Measurements from ENCODE around the gene LRP6. TPM values are rescaled to one million over a fixed set of nuclear protein-coding genes. Genes with fewer than 3 reads are reported as not detected.

Gene LRP6
- total and polyA plus RNA-seq, 4 donors: 9.4 to 125 (median 26.8) TPM

- WGBS, 2 donors: 54 to 57% methylated on average over 6 of the region's 6 CpGs
- peaks cover 0 to 8% (median 1%) of the 10 kb centered on the region in 4 donors for H3K36me3 ChIP-seq (ENCODE audit: control insufficient read depth in 4 of 4, insufficient read depth in 4 of 4, low read length in 4 of 4)
- no peak for TF ChIP-seq CTCF (IDR thresholded peaks at IDR 0.05; ENCODE audit: control extremely low read depth, extremely low read depth)
- DNase-seq (peak in 1 of 3 donors; percentile 58), ATAC-seq (ENCODE audit: insufficient read depth, low FRiP score) (no peak)
- peaks cover 5 to 26% (median 8%) of the 10 kb centered on the region in 5 donors for H3K4me1 ChIP-seq (ENCODE audit: control insufficient read depth in 5 of 5, insufficient read depth in 5 of 5, low read length in 5 of 5)
- H3K9ac ChIP-seq (ENCODE audit: insufficient read depth in 1 of 2, low read length in 2 of 2): no peak overlapping the region
- peak overlapping the region in 1 of 2 donors; percentile 28 for H3K27ac ChIP-seq (ENCODE audit: low read depth in 1 of 2, low read length in 1 of 2)
- H3K27me3 ChIP-seq (ENCODE audit: control insufficient read depth in 3 of 3, insufficient read depth in 3 of 3, low read length in 2 of 3): no peaks in the 10 kb centered on the region
- peaks cover 0 to 2% (median 0%) of the 10 kb centered on the region in 4 donors for H3K9me3 ChIP-seq (ENCODE audit: control insufficient read depth in 4 of 4, insufficient read depth in 3 of 4, low read length in 3 of 4)
- no peak overlapping the region for H3K4me3 ChIP-seq
These were observed 167.7 kb downstream of the LRP6 start for GRCh38 chr12:12099102-12099501.

- DNase-seq (no peak), ATAC-seq (ENCODE audit: insufficient read depth, low FRiP score) (no peak)
- H3K36me3 ChIP-seq (ENCODE audit: control insufficient read depth in 4 of 4, insufficient read depth in 4 of 4, low read length in 4 of 4): peaks cover 0 to 8% (median under 1%) of the 10 kb centered on the region in 4 donors
- WGBS, 2 donors: 83 to 87% methylated on average over 3 of the region's 3 CpGs
- H3K4me3 ChIP-seq: no peak overlapping the region
- no peaks in the 10 kb centered on the region for H3K27me3 ChIP-seq (ENCODE audit: control insufficient read depth in 3 of 3, insufficient read depth in 3 of 3, low read length in 2 of 3)
- H3K4me1 ChIP-seq (ENCODE audit: control insufficient read depth in 5 of 5, insufficient read depth in 5 of 5, low read length in 5 of 5): peaks cover 5 to 27% (median 8%) of the 10 kb centered on the region in 5 donors
- no peak overlapping the region for H3K9ac ChIP-seq (ENCODE audit: insufficient read depth in 1 of 2, low read length in 2 of 2)
- peak overlapping the region in 1 of 2 donors; percentile 30 for H3K27ac ChIP-seq (ENCODE audit: low read depth in 1 of 2, low read length in 1 of 2)
- peaks cover 0 to under 1% (median 0%) of the 10 kb centered on the region in 4 donors for H3K9me3 ChIP-seq (ENCODE audit: control insufficient read depth in 4 of 4, insufficient read depth in 3 of 4, low read length in 3 of 4)
- no peak for TF ChIP-seq CTCF (IDR thresholded peaks at IDR 0.05; ENCODE audit: control extremely low read depth, extremely low read depth)
These were observed 168.2 kb downstream of the LRP6 start for GRCh38 chr12:12098691-12099015.

- TF ChIP-seq CTCF (IDR thresholded peaks at IDR 0.05; ENCODE audit: control extremely low read depth, extremely low read depth): no peak
- peaks cover 5 to 27% (median 8%) of the 10 kb centered on the region in 5 donors for H3K4me1 ChIP-seq (ENCODE audit: control insufficient read depth in 5 of 5, insufficient read depth in 5 of 5, low read length in 5 of 5)
- H3K27me3 ChIP-seq (ENCODE audit: control insufficient read depth in 3 of 3, insufficient read depth in 3 of 3, low read length in 2 of 3): no peaks in the 10 kb centered on the region
- peak overlapping the region in 1 of 2 donors; percentile 47 for H3K27ac ChIP-seq (ENCODE audit: low read depth in 1 of 2, low read length in 1 of 2)
- 74 to 75% methylated on average over 6 of the region's 6 CpGs for WGBS, 2 donors
- DNase-seq: peak in 2 of 3 donors; percentile 66 to 69
- H3K4me3 ChIP-seq: no peak overlapping the region
- no peaks in the 10 kb centered on the region for H3K9me3 ChIP-seq (ENCODE audit: control insufficient read depth in 4 of 4, insufficient read depth in 3 of 4, low read length in 3 of 4)
- no peak overlapping the region for H3K9ac ChIP-seq (ENCODE audit: insufficient read depth in 1 of 2, low read length in 2 of 2)
- no peak for ATAC-seq (ENCODE audit: insufficient read depth, low FRiP score)
- H3K36me3 ChIP-seq (ENCODE audit: control insufficient read depth in 4 of 4, insufficient read depth in 4 of 4, low read length in 4 of 4): peaks cover 0 to 4% (median 0%) of the 10 kb centered on the region in 4 donors
These were observed 168.8 kb downstream of the LRP6 start for GRCh38 chr12:12097891-12098690.

Measured in lung (tissue), 12 donors.